K562 (cell line): Measurements from ENCODE around the gene ANKZF1. TPM values are rescaled to one million over a fixed set of nuclear protein-coding genes. Genes with fewer than 3 reads are reported as not detected.

ENCODE experiments used
- C11orf30 ChIP-seq: fragments of 450-650 bp; IDR thresholded peaks from 2 replicates; pipeline ENCODE4 v1.6.1; 2016; ENCODE audit warnings: low read depth, mild to moderate bottlenecking
- ESRRA ChIP-seq: fragments of 450-650 bp; IDR thresholded peaks from 2 replicates; pipeline ENCODE4 v1.6.1; 2014; ENCODE audit warnings: low read depth, mild to moderate bottlenecking, moderate library complexity, borderline replicate concordance
- HMG20A ChIP-seq: fragments of 450-650 bp; formaldehyde crosslinking; conservative IDR thresholded peaks from 2 replicates; pipeline ENCODE4 v1.4.0; 2020; ENCODE audit warnings: mild to moderate bottlenecking, mixed read lengths
- HMGXB4 ChIP-seq: sonication (generic); formaldehyde crosslinking; IDR thresholded peaks from 2 replicates; pipeline ENCODE4 v1.8.1; 2023; ENCODE audit warnings: mild to moderate bottlenecking, missing genetic modification reagents
- JUN ChIP-seq, 2 experiments: sonication (generic) in 1 of 2; formaldehyde crosslinking in 1 of 2; IDR thresholded peaks; 2 replicates each; pipeline versions ENCODE4 v1.6.1 to v1.8.0; 2012 to 2022; ENCODE audit warnings: borderline replicate concordance in 2 of 2, mild to moderate bottlenecking in 2 of 2, improper control_type of control experiment in 1 of 2, low read depth in 1 of 2, low read length in 1 of 2, missing genetic modification reagents in 1 of 2
- KAT7 ChIP-seq: sonication (generic); formaldehyde crosslinking; IDR thresholded peaks from 2 replicates; pipeline ENCODE4 v1.8.0; 2022; ENCODE audit warnings: missing genetic modification reagents, mild to moderate bottlenecking, borderline replicate concordance
- KDM5B ChIP-seq: fragments of 200-600 bp; sonication (generic); IDR thresholded peaks from 2 replicates; pipeline ENCODE4 v1.6.1; 2012; ENCODE audit warnings: low read depth, mild to moderate bottlenecking, moderate library complexity, low read length, control low read depth, inconsistent platforms; ENCODE audit not compliant: insufficient replicate concordance
- KLF1 ChIP-seq: fragments of 450-650 bp; IDR thresholded peaks from 2 replicates; pipeline ENCODE4 v1.6.1; 2016; ENCODE audit warnings: missing genetic modification characterization, missing compliant biosample characterization
- LCOR ChIP-seq: sonication (generic); formaldehyde crosslinking; IDR thresholded peaks from 2 replicates; pipeline ENCODE4 v1.8.0; 2022; ENCODE audit warnings: mild to moderate bottlenecking, missing genetic modification reagents
- MAFK ChIP-seq: IDR thresholded peaks from 2 replicates; pipeline ENCODE4 v1.6.1; 2011; ENCODE audit warnings: low read length, improper control_type of control experiment
- MBD2 ChIP-seq: sonication (generic); IDR thresholded peaks from 2 replicates; pipeline ENCODE4 v1.6.1; 2016; ENCODE audit warnings: low read depth, borderline replicate concordance
- POLR2B ChIP-seq: fragments of 450-650 bp; IDR thresholded peaks from 2 replicates; pipeline ENCODE4 v1.6.1; 2018; ENCODE audit warnings: low read depth; ENCODE audit not compliant: partially characterized antibody
- RBM14 ChIP-seq: fragments of 200-400 bp; formaldehyde crosslinking; IDR thresholded peaks from 2 replicates; pipeline ENCODE4 v1.6.1; 2018; ENCODE audit warnings: low read depth, mild to moderate bottlenecking, low read length, moderate library complexity, borderline replicate concordance; ENCODE audit not compliant: insufficient read depth
- RBM34 ChIP-seq: fragments of 200-400 bp; formaldehyde crosslinking; IDR thresholded peaks from 2 replicates; pipeline ENCODE4 v1.6.1; 2018; ENCODE audit warnings: low read length, borderline replicate concordance; ENCODE audit not compliant: insufficient read depth
- SIN3B ChIP-seq: fragments of 450-650 bp; IDR thresholded peaks from 2 replicates; pipeline ENCODE4 v1.6.1; 2017; ENCODE audit warnings: low read depth, mild to moderate bottlenecking, moderate library complexity
- TCF3 ChIP-seq: sonication (generic); formaldehyde crosslinking; IDR thresholded peaks from 2 replicates; pipeline ENCODE4 v1.4.0; 2020; ENCODE audit warnings: mild to moderate bottlenecking, missing genetic modification reagents
- ZNF121 ChIP-seq: sonication (generic); formaldehyde crosslinking; conservative IDR thresholded peaks from 2 replicates; pipeline ENCODE4 v1.8.0; 2022; ENCODE audit warnings: missing genetic modification reagents
- ZNF311 ChIP-seq: fragments of 250-450 bp; sonication (Bioruptor Pico); IDR thresholded peaks from 2 replicates; pipeline ENCODE4 v1.4.0; 2020; ENCODE audit warnings: mild to moderate bottlenecking, moderate library complexity
- ZNF316 ChIP-seq: fragments of 450-650 bp; IDR thresholded peaks from 2 replicates; pipeline ENCODE4 v1.6.1; 2016
- ZNF699 ChIP-seq: fragments of 250-450 bp; sonication (Bioruptor Pico); IDR thresholded peaks from 2 replicates; pipeline ENCODE4 v1.8.0; 2021; ENCODE audit warnings: mild to moderate bottlenecking, moderate library complexity; ENCODE audit not compliant: insufficient replicate concordance
- ZNF77 ChIP-seq: fragments of 250-450 bp; sonication (Bioruptor Pico); IDR thresholded peaks from 2 replicates; pipeline ENCODE4 v1.5.0; 2020
- polyA plus RNA-seq, 8 experiments: library from polyadenylated mRNA; depleted of rRNA in 4 of 8; stranded (reverse) in 5 of 8; unstranded in 3 of 8; fragments of >200 nt; fragmentation: Nextera tagmentation in 2 of 8; fragmentation: Illumina TruSeq in 1 of 8; extraction: Ambion mirVana in 2 of 8; extraction: Trizol in 1 of 8; gene quantifications; 2 replicates each; pipeline versions ENCODE4 v1.2.1 to v1.2.3, GENCODE V29; 2011 to 2014; ENCODE audit warnings: inconsistent platforms in 1 of 8, missing spikeins in 1 of 8
- total RNA-seq, 7 experiments: library from RNA; depleted of rRNA in 6 of 7; stranded (reverse); fragments of >200 nt in 6 of 7; fragmentation: Illumina TruSeq in 2 of 7; extraction: Trizol in 2 of 7; gene quantifications; 2 replicates each; pipeline versions ENCODE4 v1.2.1 to v1.2.3, GENCODE V29; 2011 to 2021; ENCODE audit warnings: low replicate concordance in 1 of 7
- TF ChIP-seq, protein P1 (sequence below): fragments of 200-400 bp; formaldehyde crosslinking; IDR thresholded peaks from 2 replicates; pipeline ENCODE4 v1.6.1; 2017; ENCODE audit warnings: mild to moderate bottlenecking, low read depth, low read length, moderate library complexity

Gene ANKZF1
- total and polyA plus RNA-seq, 9 of the 15 experiments (the other 6 are each of a cell fraction or from before 2014, with no cell fraction given): 3.1 to 60.6 (median 31.0) TPM

DNA sequence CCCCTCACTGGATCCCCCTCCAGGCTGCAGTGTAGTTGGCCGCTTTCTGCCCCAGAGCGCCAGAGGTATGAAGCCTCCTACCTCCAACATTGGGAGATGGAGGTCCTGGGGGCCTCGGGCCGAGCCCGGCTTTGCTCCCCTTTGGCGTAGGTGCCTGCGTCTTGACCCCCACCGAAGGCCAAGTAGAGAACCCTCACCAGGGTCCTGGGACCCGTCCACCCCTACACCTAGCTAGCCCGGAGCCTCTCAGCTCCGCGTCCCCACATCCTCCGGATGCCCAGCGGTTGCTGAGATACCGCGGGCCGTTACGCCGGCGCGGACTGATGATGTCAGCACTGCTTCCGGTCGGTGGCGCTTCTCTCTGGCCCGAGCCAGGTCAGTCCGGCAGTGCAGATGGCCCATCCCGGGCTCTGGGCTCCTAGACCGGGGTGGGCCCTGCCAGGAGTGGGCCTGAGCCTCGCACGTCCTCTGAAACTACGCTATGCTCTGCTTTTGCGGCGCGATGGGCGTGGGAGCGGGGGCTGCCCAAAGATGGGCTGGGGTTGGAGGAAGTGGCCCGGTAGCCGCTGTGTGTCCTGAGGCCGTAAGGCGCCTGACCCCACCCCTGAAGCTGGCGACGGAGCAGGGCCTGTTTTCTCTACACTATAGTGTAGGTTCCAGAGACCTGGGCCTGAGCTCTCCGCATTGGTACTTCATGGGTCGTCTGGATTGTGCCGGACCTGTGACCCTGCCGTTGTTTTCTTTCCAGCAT, 15.7 kb downstream of the ANKZF1 start, which contains the start of the genes GLB1L and STK16 (continued):
- TF ChIP-seq, protein P1, sequence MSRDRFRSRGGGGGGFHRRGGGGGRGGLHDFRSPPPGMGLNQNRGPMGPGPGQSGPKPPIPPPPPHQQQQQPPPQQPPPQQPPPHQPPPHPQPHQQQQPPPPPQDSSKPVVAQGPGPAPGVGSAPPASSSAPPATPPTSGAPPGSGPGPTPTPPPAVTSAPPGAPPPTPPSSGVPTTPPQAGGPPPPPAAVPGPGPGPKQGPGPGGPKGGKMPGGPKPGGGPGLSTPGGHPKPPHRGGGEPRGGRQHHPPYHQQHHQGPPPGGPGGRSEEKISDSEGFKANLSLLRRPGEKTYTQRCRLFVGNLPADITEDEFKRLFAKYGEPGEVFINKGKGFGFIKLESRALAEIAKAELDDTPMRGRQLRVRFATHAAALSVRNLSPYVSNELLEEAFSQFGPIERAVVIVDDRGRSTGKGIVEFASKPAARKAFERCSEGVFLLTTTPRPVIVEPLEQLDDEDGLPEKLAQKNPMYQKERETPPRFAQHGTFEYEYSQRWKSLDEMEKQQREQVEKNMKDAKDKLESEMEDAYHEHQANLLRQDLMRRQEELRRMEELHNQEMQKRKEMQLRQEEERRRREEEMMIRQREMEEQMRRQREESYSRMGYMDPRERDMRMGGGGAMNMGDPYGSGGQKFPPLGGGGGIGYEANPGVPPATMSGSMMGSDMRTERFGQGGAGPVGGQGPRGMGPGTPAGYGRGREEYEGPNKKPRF: no peak
- TF ChIP-seq HMGXB4 (CRISPR knock-in tag) (no peak), MAFK (no peak), ZNF77 (CRISPR knock-in tag) (no peak), RBM34 (no peak), POLR2B (peak; percentile 86), ZNF699 (CRISPR knock-in tag) (no peak), SIN3B (peak; percentile 89; the same call in 1 of the 2 replicates), TCF3 (CRISPR knock-in tag) (0 out of 2 replicates have a peak, but pooled peaks have one; percentile 8), RBM14 (no peak), C11orf30 (peak; percentile 95), ZNF316 (peak; percentile 72), ESRRA (peak; percentile 59), KLF1 (tag) (peak; percentile 89), ZNF311 (CRISPR knock-in tag) (no peak), JUN (IDR thresholded peaks at IDR 0.05; ENCODE audit: borderline replicate concordance, low read depth, low read length) (no peak), JUN (CRISPR knock-in tag; IDR thresholded peaks at IDR 0.05; ENCODE audit: borderline replicate concordance) (peak; percentile 25; the same call in 1 of the 2 replicates), ZNF121 (CRISPR knock-in tag) (no peak), KAT7 (CRISPR knock-in tag) (peak; percentile 73; the same call in 1 of the 2 replicates), MBD2 (0 out of 2 replicates have a peak, but pooled peaks have one; percentile 28), KDM5B (peak; percentile 90), LCOR (CRISPR knock-in tag) (0 out of 2 replicates have a peak, but pooled peaks have one; percentile 12), HMG20A (CRISPR knock-in tag) (no peak)
